HG02798 (cell line): ENCODE results near the gene INPP4A.

Experiments
- ATAC-seq: cut with Tn5 transposase; IDR thresholded peaks from one replicate; pipeline ENCODE4 v1.9.1; 2021; ENCODE audit warnings: mild to moderate bottlenecking; ENCODE audit not compliant: unreplicated experiment, poor library complexity

Gene INPP4A

DNA sequence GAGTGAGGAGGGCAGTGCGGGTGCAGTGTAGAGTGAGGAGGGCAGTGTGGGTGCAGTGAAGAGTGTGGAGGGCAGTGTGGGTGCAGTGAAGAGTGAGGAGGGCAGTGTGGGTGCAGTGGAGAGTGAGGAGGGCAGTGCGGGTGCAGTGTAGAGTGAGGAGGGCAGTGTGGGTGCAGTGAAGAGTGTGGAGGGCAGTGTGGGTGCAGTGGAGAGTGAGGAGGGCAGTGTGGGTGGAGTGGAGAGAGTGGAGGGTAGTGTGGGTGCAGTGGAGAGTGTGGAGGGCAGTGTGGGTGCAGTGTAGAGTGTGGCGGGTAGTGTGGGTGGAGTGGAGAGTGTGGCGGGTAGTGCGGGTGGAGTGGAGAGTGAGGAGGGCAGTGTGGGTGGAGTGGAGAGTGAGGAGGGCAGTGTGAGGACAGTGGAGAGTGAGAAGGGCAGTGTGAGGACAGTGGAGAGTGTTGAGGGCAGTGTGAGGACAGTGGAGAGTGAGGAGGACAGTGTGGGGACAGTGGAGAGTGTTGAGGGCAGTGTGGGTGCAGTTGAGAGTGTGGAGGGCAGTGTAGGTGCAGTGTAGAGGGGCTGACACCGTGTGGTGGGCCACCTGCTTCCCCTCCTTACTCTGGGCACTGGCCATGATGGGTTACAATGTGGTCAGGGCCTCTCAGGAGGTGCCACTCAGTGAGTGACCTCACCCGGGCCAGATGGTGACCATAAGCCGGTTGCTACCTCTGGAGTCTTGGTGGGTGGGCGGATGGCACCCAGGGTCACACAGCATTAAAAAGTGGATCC is 28.5 kb downstream of the INPP4A start:
- ATAC-seq, result no peak

DNA sequence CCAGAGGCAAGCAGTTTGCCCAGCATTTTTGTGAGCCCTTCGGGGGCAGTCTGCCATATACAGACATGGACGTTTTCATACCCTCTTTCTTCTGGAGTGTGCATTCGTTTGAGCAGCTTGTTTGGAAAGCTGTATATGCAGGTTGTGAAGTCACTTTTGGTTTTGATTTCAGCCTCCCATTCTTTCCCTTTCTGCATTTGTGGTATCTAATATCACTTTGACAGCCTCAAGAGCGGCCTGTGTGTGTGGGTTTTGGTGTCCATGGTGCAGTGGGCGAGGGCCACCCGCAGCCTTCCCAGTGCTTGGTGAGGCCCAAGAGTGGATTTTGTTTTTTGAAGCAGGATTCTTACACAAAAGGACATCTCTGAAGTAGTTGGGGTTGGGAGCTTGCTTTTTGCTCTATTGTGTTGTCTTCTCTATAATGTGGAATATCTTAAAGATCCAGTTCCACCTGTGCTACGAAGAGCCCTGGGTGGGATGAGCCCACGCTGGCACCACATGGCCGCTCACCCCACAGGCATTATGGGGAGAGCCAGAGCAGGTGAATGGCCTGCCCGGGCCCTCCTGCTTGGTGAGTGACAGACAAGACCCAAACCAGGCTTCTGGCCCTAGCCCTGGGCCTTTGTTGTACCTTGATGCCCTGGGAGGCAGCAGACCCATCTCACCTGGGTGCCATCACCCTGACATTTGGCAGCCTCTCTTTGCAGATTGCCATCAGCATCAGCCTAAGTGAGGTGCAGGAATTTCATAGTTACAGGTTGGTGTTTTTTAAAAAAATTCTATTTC is 29.5 kb downstream of the INPP4A start:
- ATAC-seq, result peak; percentile 49

DNA sequence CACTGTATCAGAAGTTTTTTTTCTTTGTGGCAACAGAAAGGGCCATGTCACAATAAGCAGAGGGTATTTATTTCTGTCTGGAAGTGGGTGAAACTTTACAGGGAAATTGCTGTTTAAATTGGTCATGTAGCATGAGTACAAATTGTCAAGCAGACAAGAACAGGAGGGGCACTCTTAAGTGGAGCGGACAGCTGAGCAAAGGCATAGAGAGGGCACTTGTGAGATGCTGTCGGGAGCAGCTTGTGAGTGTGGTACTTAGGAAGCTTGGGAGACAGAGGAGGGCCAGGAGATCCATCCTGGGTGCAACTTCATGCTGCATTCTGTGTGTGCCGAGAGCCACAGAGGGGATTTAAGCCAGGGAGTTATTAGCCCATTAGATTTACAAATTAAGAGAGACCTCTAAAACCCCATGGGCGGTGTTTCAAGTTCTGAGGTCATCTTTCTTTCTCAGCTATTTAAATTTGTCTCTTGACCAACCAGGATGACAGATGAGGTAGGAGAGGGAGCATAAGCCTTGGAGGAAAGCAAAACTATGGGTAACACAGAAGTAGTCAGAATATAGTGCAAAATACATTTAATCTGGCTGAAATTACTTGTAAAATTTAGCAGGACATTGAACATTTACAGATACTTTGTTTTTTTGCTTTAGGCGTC is 30.4 kb downstream of the INPP4A start:
- no peak for ATAC-seq

GRCh38 chr2:98476192-98476868 is 31.7 kb downstream of the INPP4A start:
- ATAC-seq, result no peak

DNA sequence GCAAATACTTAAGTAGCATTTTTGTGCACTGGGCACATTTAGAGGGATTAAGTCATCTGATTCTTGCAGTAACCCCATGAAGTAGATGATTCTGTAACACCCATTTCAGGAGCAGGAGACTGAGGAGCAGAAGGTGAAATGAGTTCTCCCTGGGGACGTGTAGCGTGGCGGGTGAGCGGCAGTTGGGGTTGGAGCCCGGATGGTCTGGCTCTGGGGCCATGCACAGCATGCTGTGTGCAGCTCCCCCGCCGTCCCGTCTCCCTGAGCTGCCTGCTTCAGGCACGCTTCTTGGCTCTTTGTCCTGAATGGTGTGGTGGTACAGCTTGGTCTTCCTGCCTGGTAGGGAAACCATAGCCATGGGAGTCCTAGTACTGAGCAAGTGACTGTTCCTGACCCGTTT is 32.4 kb downstream of the INPP4A start:
- ATAC-seq, result no peak

DNA sequence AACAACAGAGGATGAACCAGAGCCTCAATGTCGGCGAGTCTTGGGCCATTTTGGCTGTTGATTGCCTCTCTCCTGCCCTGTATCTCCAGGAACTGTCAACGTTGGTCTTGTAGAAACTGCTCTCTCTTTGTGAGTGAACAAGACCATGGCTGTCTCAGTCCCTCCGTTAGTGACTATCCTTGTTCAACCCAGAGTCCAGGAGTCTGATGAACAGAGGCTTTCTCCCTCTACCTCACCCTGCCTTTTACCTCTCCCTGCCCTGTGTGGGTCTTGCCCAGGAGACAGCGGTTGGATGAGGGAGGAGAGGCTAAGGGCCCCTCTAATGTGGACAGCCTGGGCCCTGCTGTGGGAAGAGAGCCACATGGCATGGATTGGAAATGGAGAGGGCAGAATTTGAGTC is 32.8 kb downstream of the INPP4A start:
- ATAC-seq, result no peak

- ATAC-seq, result no peak
These were observed 33.5 kb downstream of the INPP4A start for GRCh38 chr2:98478088-98478551.

DNA sequence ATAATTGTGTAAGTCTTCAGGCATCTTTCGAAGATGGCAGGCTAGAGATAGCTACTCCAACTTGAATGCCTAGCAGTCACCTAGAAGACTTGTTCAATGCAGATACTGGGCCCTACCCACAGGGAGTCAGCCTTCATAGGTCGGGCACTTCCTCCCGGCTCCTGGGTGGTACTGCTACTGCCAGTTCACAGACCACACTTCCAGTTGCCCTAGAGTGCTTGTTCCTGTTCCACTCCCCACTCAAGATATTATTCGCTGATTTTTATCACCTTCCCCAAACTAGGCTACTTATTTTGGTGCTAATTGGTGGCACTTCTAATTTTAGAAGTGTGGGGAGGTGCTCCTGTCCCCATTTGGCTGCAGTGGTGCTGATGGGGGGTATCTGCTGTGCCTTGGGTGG is 34.2 kb downstream of the INPP4A start:
- ATAC-seq, result no peak

GRCh38 chr2:98479371-98479770 is 34.7 kb downstream of the INPP4A start:
- ATAC-seq, result no peak

- peak; percentile 30 for ATAC-seq
These were observed 35.4 kb downstream of the INPP4A start for GRCh38 chr2:98479959-98480524.

GRCh38 chr2:98480598-98480997 is 35.9 kb downstream of the INPP4A start:
- ATAC-seq, result no peak

DNA sequence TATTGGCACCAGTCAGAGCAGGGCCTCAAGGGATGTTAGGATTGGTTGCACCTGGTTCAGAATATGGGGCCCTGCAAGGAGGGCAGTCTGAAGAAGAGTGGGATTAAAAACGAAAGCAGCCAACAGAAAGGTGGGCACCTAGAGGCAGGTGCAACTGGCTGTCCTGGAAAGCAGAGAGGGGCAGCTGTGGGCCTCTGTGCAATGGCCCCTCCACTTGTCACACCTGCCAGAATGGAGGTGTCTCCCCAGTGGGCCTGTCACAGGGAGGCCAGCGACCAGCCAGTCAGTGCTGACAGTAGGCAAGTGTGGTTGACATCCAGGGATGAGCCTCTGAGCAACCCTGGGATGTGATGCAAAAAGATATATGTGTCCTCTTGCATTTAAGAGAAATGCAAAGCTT is 37.7 kb downstream of the INPP4A start:
- ATAC-seq, result no peak

- ATAC-seq, result peak; percentile 72
These were observed 38.7 kb downstream of the INPP4A start for GRCh38 chr2:98483257-98483861.

- ATAC-seq, result no peak
These were observed 39.5 kb downstream of the INPP4A start for GRCh38 chr2:98484121-98484557.

DNA sequence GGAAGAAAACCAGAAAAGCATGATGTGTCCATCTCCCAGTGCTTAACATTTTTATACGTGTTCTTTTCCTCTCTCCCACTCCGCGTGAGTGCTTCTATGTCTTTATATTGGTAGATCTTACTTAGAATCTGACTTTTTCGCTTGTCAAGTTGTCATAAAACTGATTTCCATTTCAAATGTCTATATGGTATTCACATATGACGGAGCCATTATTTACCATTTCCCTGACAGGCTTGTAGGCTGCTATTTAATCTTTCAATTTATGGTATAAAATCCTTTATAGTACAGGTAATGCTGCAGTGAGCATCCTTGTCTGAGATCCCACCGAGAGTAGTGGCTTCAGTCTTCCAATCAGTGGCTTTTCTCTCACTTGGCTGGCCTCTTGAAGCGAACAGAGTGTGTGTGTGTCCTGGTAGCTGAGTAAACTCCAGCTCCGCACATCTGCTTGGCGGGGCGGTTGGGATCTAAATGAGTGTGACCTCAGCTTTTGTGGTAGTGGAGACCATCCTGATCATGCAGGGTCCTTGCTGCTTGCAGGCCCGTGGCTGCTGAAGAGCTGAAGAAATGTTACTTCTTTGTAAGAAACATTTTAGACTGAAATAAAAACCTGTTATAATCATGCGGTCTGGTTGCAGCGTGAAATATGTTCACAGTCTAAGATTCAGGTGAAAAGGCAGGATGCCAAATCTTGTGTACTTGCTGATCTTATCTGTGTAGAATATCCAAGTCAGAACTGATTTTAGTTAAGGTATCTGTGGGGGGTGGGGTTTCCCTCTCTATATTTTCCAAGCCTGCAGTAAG is 40.2 kb downstream of the INPP4A start:
- no peak for ATAC-seq

GRCh38 chr2:98485453-98485755 is 40.7 kb downstream of the INPP4A start:
- ATAC-seq, result no peak

GRCh38 chr2:98486374-98486981 is 41.8 kb downstream of the INPP4A start:
- ATAC-seq, result no peak

DNA sequence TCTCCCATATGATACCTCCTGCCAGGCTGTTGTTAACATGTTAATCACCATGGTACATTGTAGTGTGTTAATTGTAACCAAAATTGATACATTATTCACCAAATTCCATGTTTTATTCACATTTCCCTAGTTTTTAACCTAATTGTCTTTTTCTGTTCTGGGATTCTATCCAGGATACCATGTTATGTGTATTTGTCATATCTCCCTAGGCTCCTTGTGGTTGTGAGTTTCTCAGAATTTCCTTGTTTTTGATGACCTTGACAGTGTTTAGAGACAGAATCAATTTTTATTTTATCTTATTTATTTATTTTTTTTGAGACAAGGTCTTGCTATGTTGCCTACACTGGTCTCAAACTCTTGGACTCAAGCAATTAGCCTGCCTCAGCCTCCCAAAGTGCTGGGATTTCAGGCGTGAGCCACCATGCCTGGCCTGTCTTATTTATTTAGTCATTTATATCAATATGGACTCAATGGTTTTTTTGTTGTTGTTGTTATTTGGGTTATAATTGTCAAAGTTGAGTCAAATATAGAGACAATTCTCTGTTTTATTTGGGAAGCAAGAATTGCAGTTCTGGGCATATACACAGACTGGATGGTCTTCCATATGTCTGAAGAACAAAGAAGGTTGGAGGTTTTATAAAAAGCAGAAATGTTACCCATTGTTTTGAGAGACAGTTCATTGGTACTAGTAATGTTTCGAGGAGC is 42.6 kb downstream of the INPP4A start:
- ATAC-seq, result no peak
